ENCODE measurements around the gene AKT3. TPM values are rescaled to one million over a fixed set of nuclear protein-coding genes. Genes with fewer than 3 reads are reported as not detected.
A peak's percentile ranks its signal among the peaks of the same experiment; 100 is the strongest.

Gene AKT3
- total RNA-seq, 1 donor from 2014 or later = 36.2 TPM

DNA sequence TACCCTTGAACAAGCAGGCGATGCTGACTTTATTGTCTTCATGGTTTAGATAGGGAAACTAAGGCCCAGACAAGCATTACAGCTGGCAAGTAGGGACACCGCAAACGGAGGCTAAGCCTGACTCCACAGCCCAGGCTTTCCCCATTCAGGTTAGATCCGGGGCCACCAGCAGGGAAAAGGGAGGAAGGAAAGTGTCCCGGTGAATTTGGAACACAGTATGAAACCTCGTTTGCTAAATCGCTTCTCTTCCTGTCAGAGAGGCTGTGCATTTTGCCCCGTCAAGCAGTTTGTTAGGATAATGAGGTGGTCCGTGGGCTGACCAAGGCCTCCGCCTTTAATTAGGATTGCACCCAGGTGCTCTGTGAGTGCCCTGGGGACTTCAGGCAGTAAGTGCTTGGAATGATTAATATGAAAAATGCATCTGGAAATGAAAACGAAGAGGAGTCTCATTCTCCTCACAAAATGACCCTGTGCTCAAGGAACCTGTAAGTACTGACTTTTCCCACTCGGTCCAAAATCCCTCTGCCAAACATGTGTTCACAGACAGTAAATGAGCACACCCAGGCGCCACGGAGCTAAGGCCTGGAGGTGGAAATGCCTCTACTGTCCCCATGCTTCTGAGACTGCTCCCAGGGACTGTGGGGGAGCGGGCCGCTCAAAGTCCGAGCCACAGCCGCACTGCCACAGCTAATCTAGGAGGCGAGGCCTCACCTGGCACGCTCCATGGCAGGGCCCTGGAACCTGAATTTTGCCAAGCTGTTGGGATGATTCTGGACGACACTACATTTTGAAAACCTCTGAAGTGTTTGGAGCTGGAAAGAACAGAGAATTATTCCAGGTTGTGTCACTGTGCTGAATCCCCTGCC is 360.1 kb downstream of the AKT3 start:
- Mint-ChIP-seq H3K27me3 (ENCODE audit: insufficient read depth, low read depth) (peaks cover 9% of the 10 kb centered on the region), H3K4me1 (peaks cover 40% of the 10 kb centered on the region), H3K27ac (peak overlapping the region; percentile 76), H3K36me3 (peaks cover 5% of the 10 kb centered on the region), H3K4me3 (no peak overlapping the region), H3K9me3 (no peaks in the 10 kb centered on the region)
- Histone ChIP-seq H3K9me3 (ENCODE audit: low read depth) (no peaks in the 10 kb centered on the region), H3K4me3 (no peak overlapping the region), H3K27ac (no peak overlapping the region), H3K9ac (no peak overlapping the region), H3K36me3 (no peaks in the 10 kb centered on the region), H3K4me1 (peaks cover 3% of the 10 kb centered on the region), H3K27me3 (no peaks in the 10 kb centered on the region), H3K79me2 (ENCODE audit: low read depth) (no peaks in the 10 kb centered on the region), H3K4me2 (no peak overlapping the region), H2AFZ (replicated peaks) (no peak overlapping the region), H3F3A (ENCODE audit: low read depth) (peaks cover 6% of the 10 kb centered on the region), H4K20me1 (ENCODE audit: low read depth) (no peaks in the 10 kb centered on the region)
- TF ChIP-seq EZH2 (IDR thresholded peaks at IDR 0.05) (no peak), EZH2phosphoT487 (IDR thresholded peaks at IDR 0.05) (no peak)
- TF ChIP-seq, protein P1, sequence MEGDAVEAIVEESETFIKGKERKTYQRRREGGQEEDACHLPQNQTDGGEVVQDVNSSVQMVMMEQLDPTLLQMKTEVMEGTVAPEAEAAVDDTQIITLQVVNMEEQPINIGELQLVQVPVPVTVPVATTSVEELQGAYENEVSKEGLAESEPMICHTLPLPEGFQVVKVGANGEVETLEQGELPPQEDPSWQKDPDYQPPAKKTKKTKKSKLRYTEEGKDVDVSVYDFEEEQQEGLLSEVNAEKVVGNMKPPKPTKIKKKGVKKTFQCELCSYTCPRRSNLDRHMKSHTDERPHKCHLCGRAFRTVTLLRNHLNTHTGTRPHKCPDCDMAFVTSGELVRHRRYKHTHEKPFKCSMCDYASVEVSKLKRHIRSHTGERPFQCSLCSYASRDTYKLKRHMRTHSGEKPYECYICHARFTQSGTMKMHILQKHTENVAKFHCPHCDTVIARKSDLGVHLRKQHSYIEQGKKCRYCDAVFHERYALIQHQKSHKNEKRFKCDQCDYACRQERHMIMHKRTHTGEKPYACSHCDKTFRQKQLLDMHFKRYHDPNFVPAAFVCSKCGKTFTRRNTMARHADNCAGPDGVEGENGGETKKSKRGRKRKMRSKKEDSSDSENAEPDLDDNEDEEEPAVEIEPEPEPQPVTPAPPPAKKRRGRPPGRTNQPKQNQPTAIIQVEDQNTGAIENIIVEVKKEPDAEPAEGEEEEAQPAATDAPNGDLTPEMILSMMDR (IDR thresholded peaks at IDR 0.05) = no peak
- DNase-seq (ENCODE audit: low spot score) = no peak

GRCh38 chr1:243489158-243489527 is 360.9 kb downstream of the AKT3 start:
- Mint-ChIP-seq H3K4me3 (no peak overlapping the region), H3K4me1 (peaks cover 32% of the 10 kb centered on the region)
- H3K4me1 ChIP-seq = peaks cover 3% of the 10 kb centered on the region

GRCh38 chr1:243488459-243489157 is 361.4 kb downstream of the AKT3 start:
- Mint-ChIP-seq H3K9me3 (no peaks in the 10 kb centered on the region), H3K27ac (peak overlapping the region; percentile 29), H3K27me3 (ENCODE audit: insufficient read depth, low read depth) (peaks cover 10% of the 10 kb centered on the region), H3K36me3 (peaks cover 1% of the 10 kb centered on the region), H3K4me3 (no peak overlapping the region), H3K4me1 (peaks cover 34% of the 10 kb centered on the region)
- no peak for DNase-seq (ENCODE audit: low spot score)
- Histone ChIP-seq H3K4me3 (no peak overlapping the region), H3K36me3 (no peaks in the 10 kb centered on the region), H3K79me2 (ENCODE audit: low read depth) (no peaks in the 10 kb centered on the region), H3K4me2 (no peak overlapping the region), H3K9ac (no peak overlapping the region), H2AFZ (replicated peaks) (no peak overlapping the region), H3K9me3 (ENCODE audit: low read depth) (no peaks in the 10 kb centered on the region), H3F3A (ENCODE audit: low read depth) (peaks cover 6% of the 10 kb centered on the region), H3K4me1 (peaks cover 3% of the 10 kb centered on the region), H4K20me1 (ENCODE audit: low read depth) (no peaks in the 10 kb centered on the region), H3K27ac (no peak overlapping the region), H3K27me3 (no peaks in the 10 kb centered on the region)
- TF ChIP-seq, protein P1 (IDR thresholded peaks at IDR 0.05) = no peak
- TF ChIP-seq EZH2phosphoT487 (IDR thresholded peaks at IDR 0.05) = no peak
- TF ChIP-seq EZH2 (IDR thresholded peaks at IDR 0.05) = no peak

More at GRCh38 chr1:243489158-243489527, 360.9 kb downstream of the AKT3 start:
- H3K9me3 ChIP-seq (ENCODE audit: low read depth) = no peaks in the 10 kb centered on the region
- H3K4me2 ChIP-seq = no peak overlapping the region
- peaks cover 9% of the 10 kb centered on the region for H3K27me3 Mint-ChIP-seq (ENCODE audit: insufficient read depth, low read depth)
- no peaks in the 10 kb centered on the region for H3K9me3 Mint-ChIP-seq
- TF ChIP-seq, protein P1 (IDR thresholded peaks at IDR 0.05) = no peak
- TF ChIP-seq EZH2phosphoT487 (IDR thresholded peaks at IDR 0.05) (no peak), EZH2 (IDR thresholded peaks at IDR 0.05) (no peak)
- no peak overlapping the region for H3K9ac ChIP-seq
- H2AFZ ChIP-seq (replicated peaks) = no peak overlapping the region
- no peaks in the 10 kb centered on the region for H3K27me3 ChIP-seq
- H3K79me2 ChIP-seq (ENCODE audit: low read depth) = no peaks in the 10 kb centered on the region
- no peak overlapping the region for H3K27ac Mint-ChIP-seq
- H3K27ac ChIP-seq = no peak overlapping the region
- H3K36me3 Mint-ChIP-seq = peaks cover 2% of the 10 kb centered on the region
- no peak overlapping the region for H3K4me3 ChIP-seq
- H3K36me3 ChIP-seq = no peaks in the 10 kb centered on the region
- peaks cover 6% of the 10 kb centered on the region for H3F3A ChIP-seq (ENCODE audit: low read depth)
- H4K20me1 ChIP-seq (ENCODE audit: low read depth) = no peaks in the 10 kb centered on the region
- no peak for DNase-seq (ENCODE audit: low spot score)

Measured in neural progenitor cell (in vitro differentiated cells).